SU-DHL-6 (cell line): ENCODE measurements around the gene SNX25.

Experiments
- CTCF ChIP-seq: fragments of 200-600 bp; sonication (generic); IDR thresholded peaks from one replicate; pipeline ENCODE4 v1.5.1; 2017; ENCODE audit warnings: antibody characterized with exemption, mild to moderate bottlenecking, low read length, moderate library complexity; ENCODE audit not compliant: insufficient read depth, poor library complexity, severe bottlenecking
- EZH2phosphoT487 ChIP-seq: fragments of 200-600 bp; sonication (generic), shearing (Covaris generic); conservative IDR thresholded peaks from 2 replicates; pipeline ENCODE4 v1.6.1; 2018; ENCODE audit warnings: mild to moderate bottlenecking, antibody characterized with exemption, low read length, moderate library complexity, mixed read lengths

GRCh38 chr4:185212581-185212980 lies 3.2 kb downstream of the SNX25 start:
- no peak for TF ChIP-seq CTCF
- no peak for TF ChIP-seq EZH2phosphoT487
